Measurements from ENCODE around the gene RAB7A. TPM values are rescaled to one million over a fixed set of nuclear protein-coding genes. Genes with fewer than 3 reads are reported as not detected.

Gene RAB7A
- total RNA-seq, 1 donor from 2014 or later: 122 TPM

GRCh38 chr3:128775241-128775640 is 49.3 kb downstream of the RAB7A start:
- intact Hi-C loops (cut with DNase I): no loop called here
- TF ChIP-seq POLR2A (IDR thresholded peaks at IDR 0.05) (no peak), CTCF (IDR thresholded peaks at IDR 0.05) (no peak), POLR2AphosphoS5 (IDR thresholded peaks at IDR 0.05; ENCODE audit: insufficient read depth in 1 of 2, low read depth in 1 of 2) (no peak)
- Histone ChIP-seq H3K27ac (no peak overlapping the region), H3K4me1 (peaks cover 49% of the 10 kb centered on the region), H3K36me3 (no peaks in the 10 kb centered on the region), H3K4me3 (no peak overlapping the region), H3K9me3 (no peaks in the 10 kb centered on the region), H3K27me3 (no peaks in the 10 kb centered on the region)
- no peak for DNase-seq (ENCODE audit: extremely low spot score in 2 of 2)

- intact Hi-C loops (cut with DNase I): no loop called here
- Histone ChIP-seq H3K27ac (no peak overlapping the region), H3K27me3 (no peaks in the 10 kb centered on the region), H3K4me3 (no peak overlapping the region), H3K36me3 (no peaks in the 10 kb centered on the region), H3K4me1 (peaks cover 50% of the 10 kb centered on the region), H3K9me3 (no peaks in the 10 kb centered on the region)
- TF ChIP-seq POLR2AphosphoS5 (IDR thresholded peaks at IDR 0.05; ENCODE audit: insufficient read depth in 1 of 2, low read depth in 1 of 2): no peak
- TF ChIP-seq POLR2A (IDR thresholded peaks at IDR 0.05): no peak
- no peak for TF ChIP-seq CTCF (IDR thresholded peaks at IDR 0.05)
- DNase-seq (ENCODE audit: extremely low spot score in 2 of 2): no peak
Measured at GRCh38 chr3:128775906-128776542, 50.0 kb downstream of the RAB7A start.

- intact Hi-C loops (cut with DNase I): no loop called here
- H3K27ac ChIP-seq: no peak overlapping the region
- no peaks in the 10 kb centered on the region for H3K27me3 ChIP-seq
- H3K4me3 ChIP-seq: no peak overlapping the region
- no peak for DNase-seq (ENCODE audit: extremely low spot score in 2 of 2)
- no peaks in the 10 kb centered on the region for H3K36me3 ChIP-seq
- H3K4me1 ChIP-seq: peaks cover 72% of the 10 kb centered on the region
- H3K9me3 ChIP-seq: no peaks in the 10 kb centered on the region
- TF ChIP-seq POLR2A (IDR thresholded peaks at IDR 0.05): no peak
- TF ChIP-seq CTCF (IDR thresholded peaks at IDR 0.05): no peak
- no peak for TF ChIP-seq POLR2AphosphoS5 (IDR thresholded peaks at IDR 0.05; ENCODE audit: insufficient read depth in 1 of 2, low read depth in 1 of 2)
Measured at GRCh38 chr3:128780101-128780837, 54.3 kb downstream of the RAB7A start.

- Histone ChIP-seq H3K4me1 (peaks cover 72% of the 10 kb centered on the region), H3K9me3 (no peaks in the 10 kb centered on the region), H3K27ac (no peak overlapping the region), H3K36me3 (no peaks in the 10 kb centered on the region), H3K27me3 (no peaks in the 10 kb centered on the region), H3K4me3 (no peak overlapping the region)
- intact Hi-C loops (cut with DNase I): no loop called here
- TF ChIP-seq POLR2A (IDR thresholded peaks at IDR 0.05): no peak
- TF ChIP-seq POLR2AphosphoS5 (IDR thresholded peaks at IDR 0.05; ENCODE audit: insufficient read depth in 1 of 2, low read depth in 1 of 2): no peak
- no peak for TF ChIP-seq CTCF (IDR thresholded peaks at IDR 0.05)
- DNase-seq (ENCODE audit: extremely low spot score in 2 of 2): no peak
Measured at GRCh38 chr3:128781164-128781563, 55.2 kb downstream of the RAB7A start.
